NCI-H82 treated with DMSO at 0.1 percent for 48 hours (cell line): ENCODE measurements around the gene ERICH4.
A peak's percentile ranks its signal among the peaks of the same experiment; 100 is the strongest.
"Not testable (repeated sequence)": the region's sequence is repeated elsewhere in the genome, so short reads cannot be mapped to it uniquely, and the experiment has no call there.

ENCODE experiments used
- DNase-seq: peaks from one replicate; lab custom pipeline; 2025; ENCODE audit not compliant: unreplicated experiment; lab: John Stamatoyannopoulos, UW

Gene ERICH4

DNA sequence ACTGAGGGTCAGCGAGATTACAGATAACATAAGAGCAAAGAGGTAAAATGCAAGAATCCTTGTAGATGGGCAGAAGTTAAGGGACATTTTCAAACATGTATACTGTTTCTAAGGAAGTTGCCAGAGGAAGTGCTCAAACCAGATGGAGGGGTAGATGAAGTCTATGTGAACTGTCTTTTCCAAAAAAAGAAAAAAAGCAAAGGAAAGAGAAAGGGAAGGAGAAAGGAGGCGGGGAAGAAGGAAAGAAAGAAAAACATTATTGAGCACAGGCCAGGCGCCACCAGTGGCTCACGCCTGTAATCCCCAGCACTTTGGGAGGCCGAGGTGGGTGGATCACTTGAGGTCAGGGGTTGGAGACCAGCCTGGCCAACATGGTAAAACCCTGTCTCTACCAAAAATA, 8.5 kb upstream of the ERICH4 start:
- no peak for DNase-seq

DNA sequence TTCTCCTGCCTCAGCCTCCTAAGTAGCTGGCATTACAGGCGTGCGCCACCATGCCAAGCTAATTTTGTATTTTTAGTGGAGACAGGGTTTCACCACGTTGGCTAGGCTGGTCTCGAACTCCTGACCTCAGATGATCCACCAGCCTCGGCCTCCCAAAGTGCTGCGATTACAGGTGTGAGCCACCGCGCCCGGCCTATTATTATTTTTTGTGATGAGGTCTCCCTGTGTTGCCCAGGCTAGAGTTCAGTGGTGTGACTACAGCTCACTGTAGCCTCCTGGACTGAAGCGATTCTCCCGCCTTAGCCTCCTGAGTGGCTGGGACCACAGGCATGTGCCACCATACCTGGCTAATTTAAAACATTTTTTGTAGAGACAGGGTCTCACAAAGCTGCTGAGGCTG, 7.6 kb upstream of the ERICH4 start:
- not testable (repeated sequence) for DNase-seq

DNA sequence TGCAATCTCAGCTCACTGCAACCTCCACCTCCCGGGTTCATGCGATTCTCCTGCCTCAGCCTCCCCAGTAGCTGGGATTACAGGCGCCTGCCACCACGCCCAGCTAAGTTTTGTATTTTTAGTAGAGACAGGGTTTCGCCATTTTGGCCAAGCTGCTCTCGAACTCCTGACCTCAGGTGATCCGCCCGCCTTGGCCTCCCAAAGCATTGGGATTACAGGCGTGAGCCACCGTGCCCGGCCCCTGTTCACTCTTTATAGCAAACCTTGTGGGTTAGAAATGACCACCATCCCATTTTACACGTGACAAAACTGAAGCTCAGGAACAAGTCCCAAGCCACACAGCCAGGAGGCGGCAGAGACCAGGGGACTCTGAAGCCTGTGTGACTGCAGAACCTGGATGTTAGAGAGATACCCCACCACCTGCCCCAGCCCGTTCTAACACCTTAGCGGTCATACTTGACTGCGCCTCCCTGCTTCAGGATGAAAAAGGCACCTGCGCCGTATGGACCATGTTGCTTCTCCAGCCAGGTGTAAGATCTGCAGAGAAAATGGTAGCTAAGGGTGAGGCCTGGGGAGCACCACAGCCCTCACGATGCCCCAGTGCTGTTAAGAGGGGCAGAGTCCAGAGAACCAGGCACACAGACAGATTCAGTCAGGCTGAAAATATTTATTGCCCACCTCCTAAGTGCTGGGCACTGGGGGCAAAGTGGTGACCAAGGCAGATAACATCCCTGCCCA, 6.9 kb upstream of the ERICH4 start:
- no peak for DNase-seq

DNA sequence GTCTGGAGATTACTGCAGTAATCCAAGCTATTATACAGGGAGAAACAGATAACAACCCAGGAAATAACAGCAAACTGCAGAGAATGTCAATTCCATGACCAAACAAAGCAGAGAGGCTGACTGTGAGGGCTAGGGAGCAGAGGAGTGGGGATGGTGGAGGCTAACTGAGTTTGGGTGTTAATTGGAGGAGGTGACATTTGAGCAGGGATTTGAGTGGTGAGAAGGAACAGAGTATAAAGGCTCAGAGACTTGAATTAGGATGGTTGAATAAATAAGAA, 6.3 kb upstream of the ERICH4 start:
- DNase-seq: no peak

DNA sequence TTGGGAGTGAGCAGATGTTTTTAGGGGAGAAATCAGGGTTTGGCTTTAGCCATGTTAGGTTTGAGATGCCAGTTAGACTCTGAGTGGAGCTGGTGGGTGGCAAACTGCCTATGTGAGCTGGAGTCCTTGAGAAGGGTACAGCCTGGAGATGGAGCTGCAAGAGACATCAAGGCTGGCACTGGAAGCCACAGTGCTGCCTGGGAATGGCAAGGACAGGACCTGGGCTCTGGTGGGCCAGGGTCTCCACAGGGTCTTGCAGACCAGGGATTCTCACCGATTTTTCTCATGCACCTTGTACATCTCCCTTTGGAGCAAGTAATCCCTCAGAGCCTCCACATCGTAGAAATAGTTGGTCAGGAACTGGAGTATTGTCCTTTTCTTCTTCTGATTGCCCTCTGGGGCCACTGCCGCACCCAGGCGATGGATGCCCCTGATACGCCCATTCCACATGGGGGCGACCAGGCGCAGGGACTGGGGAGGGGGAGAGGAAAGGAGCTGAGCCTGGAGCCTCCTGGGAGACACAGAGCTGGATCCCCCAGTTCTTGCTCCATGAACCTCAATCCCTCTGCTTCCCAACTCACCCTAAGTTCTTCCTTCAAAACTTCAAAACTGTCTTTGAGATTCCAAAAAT, 4.9 kb upstream of the ERICH4 start:
- DNase-seq: no peak

DNA sequence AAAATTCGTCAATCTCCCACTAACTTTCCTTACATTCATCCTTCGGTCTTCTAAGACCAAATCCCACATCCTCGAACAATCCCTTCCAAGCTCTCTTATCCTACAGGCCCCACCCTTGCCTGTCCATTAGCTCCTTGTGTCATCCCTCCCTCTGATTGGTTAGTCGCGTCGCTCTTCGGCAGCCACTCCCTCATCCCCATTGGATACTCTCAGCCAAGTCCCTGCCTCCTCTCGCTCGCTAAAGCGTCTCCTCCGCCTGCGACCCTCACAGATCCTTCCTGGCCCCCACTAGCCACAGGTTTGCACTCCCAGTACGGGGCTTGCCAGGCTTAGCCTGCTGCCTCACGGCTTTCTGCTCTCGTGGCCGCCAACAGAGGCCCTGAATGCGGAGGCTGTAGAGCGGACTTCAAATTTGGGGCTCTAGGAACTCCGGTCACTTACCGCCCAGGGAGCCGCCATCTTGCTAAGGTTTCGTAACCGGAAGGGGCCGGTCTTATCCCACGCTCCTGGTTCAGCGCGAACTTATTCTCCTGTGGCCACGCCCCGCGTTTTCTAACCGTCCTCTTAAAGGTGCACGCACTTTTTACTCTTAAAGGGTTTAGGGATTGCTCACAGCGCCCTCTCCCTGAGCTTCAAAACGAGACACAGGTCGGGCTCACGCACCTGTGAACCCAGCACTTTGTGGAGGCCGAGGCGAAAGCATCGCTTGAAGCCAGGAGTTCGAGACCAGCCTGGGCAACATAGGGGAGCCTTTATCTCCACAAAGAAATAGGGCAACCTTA, 3.3 kb upstream of the ERICH4 start, which contains the start of gene DMAC2:
Gene DMAC2, minus strand, starts transcription at position 472 of the 782 bp plus-strand sequence. Its CDS starts 13 bp downstream, at position 459.
- DNase-seq: peak; percentile 99

DNA sequence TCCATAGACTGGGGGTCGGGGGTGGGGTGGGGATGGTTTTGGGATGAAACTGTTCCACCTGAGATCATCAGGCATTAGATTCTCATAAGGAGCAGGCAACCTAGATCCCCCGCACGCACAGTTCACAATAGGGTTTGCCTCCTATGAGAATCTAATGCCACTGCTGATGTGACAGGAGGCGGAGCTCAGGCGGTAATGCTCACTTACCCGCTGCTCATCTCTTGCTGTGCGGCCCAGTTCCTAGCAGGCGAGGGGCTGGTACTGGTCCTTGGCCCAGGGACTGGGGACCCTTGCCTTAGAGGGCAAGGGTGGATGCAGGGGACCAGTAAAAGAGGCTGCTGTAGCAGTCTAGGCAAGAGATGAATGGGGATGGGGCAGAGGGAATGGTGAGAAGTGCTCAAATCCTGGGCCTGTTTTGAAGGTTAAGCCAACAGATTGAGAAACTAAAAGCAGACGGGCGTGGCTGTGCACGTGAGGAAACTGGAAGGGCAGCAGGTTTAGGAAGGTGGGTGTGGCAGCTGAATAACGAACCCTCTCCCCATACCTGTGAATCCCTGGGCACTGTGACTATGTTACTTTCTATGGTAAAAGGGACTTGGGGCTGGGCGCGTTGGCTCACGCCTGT, 1.5 kb upstream of the ERICH4 start:
- DNase-seq: no peak

DNA sequence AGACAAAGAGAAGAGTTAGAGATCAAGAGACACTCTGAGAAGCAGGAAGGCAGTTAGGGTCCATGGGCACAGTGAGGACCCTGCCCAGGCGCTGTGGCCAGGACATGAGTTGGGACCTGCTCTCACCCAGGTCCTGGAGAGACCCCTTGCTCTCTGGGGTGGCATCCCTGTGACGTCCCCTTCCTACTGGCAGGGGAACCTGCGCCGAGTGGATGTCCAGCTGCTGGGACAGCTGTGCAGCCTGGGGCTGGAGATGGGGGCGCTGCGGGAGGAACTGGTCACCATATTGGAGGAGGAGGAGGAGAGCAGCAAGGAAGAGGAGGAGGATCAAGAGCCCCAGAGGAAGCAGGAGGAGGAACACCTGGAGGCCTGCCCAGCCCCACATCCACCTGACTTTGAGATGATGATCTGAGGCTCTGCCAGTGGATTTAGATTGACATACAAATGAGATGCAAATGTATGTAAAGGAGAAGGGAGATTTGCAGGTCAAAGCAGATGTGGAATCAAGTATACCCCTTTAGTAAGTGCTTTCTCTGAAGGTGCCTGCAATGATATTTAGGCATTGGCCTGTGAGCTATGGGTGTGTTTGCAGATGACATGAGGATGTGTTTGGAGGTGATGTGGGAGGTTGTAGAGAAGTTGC, 978 bp downstream of the ERICH4 start:
- DNase-seq: no peak

DNA sequence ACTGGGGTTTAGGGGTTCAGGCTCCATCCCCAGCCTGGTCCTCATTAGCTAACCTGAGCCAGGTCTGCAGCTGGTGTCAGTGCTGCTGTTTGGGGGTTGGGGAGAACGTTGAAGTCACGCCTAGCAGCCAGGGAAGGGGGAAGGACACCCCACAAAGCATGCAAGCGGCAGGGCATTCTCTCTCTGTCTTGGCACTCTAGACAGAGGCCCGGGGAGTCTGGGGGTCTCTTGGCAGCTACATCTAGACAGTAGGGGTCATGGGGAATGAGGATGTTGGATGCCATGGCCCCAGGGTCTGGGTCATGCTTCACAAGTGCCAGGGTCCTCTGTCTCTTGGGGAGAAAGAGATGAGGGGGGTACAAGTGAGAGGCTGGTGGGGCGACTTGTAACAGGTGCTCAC, 2.6 kb downstream of the ERICH4 start:
- no peak for DNase-seq

DNA sequence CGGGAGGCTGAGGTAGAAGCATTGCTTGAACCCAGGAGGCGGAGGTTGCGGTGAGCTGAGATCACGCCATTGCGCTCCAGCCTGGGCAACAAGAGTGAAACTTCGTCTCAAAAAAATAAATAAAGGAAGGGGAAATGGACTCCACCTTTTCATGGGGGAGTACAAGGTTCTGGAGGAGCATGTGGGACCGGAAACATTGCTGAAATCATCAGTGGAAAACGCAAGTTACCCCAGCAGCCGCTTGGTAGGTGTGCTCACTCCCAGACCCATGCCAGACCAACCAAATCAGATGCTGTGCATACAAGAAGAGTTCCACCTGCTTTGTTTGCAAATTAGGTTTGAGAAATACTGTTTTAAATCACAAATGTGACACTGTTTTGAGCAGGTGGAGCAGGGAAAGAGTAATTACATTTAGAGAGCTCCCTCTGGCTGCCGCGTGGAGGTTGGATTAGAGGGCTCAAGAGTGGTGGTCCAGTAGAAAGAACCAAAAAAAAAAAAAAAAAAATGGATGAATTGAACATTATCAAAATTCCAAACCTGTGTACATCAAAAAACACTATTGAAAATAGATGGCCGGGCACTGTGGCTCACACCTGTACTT, 4.9 kb downstream of the ERICH4 start:
- DNase-seq: no peak

DNA sequence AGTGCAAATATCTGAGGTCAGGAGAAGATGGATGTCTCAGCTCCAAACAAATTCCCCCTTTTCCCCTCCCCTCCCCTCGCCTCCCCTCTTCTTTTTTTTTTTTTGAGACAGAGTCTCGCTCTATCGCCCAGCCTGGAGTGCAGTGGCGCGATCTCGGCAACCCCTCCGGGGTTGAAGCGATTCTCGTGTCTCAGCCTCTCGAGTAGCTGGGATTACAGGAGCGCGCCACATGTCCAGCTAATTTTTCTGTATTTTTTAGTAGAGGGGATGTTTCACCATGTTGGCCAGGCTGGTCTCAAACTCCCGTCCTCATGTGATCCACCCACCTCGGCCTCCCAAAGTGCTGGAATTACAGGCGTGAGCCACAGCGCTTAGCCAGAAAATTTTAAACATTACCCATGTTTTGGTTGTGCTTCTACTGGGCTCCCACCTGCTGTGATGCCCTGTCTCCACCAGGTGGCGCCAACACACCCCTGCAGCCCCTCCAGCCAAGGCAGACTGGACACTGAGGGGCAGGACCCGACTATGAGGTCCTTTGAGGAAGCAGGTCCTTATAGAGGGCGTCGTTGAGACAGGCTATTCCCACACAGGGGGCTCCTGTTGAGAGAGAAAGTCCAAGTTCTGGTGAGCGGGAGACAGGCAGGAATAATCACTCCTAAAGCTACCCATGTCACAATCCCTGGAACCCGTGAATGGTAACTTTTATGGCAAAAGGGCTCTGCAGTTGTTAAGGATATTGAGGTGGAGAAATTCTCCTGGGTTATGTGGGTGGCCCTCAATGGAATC, 6.3 kb downstream of the ERICH4 start:
- peak; percentile 52 for DNase-seq

DNA sequence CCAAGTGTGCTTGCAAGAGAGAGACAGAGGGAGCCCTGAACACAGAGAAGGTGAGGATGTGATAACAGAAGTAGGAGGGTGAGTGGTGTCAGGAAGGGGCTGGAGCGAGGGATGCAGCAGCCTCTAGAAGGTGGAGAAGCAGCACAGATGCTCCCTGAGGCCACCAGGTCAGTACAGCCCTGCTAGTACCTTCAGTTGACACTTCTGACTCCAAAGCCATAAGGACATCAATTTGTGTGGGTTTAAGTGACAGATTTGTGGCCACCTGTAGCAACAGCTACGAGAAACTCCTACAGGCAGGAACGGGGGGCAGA, 6.9 kb downstream of the ERICH4 start:
- no peak for DNase-seq

DNA sequence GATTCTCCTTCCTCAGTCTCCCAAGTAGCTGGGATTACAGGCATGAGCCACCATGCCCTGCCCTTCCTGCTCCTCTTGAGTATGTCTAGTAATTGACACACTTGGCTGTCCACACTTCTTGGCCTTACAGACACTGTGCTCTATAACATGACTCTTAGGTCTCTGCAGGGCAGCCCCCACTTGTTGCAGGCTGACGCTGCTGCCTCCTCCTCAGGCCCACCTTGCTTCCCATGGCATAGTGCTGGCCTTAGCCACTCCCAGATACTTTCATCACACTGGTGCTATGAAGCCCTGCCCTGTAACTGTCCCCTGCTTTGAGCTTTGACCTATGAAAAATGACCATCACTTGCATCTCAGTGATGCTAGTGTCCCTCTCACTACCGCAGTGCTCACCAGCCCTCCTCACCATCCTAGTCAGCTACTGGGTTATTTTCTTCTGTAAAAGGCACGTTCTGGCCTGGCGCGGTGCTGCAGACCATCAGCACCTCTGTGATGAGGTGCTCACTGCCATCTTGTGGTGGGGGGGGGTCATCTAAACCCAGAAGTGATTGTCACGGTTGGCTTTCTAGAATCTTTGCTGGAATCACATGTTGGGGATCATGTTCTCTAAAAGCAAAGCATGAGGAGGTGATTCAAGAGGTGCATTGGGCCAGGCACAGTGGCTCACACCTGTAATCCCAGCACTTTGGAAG, 9.8 kb downstream of the ERICH4 start:
- DNase-seq: no peak

DNA sequence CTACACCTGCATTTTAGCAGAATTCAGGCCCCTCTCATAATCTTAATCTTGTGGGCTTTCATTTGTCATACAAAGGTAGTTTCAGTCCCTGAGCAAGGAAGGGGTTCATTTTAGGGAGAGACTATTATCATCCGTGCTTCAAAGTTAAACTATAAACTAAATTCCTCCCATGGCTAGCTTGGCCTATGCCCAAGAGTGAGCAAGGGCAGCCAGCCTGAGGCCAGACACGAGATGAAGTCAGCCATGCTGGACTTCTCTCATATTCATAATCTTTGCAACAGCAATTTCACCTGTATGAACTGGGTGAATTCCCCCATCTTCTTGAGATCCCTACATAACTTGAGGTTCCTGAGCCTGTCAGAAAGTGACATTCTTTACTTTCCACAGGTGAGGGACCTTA, 13.0 kb downstream of the ERICH4 start:
- DNase-seq: no peak

DNA sequence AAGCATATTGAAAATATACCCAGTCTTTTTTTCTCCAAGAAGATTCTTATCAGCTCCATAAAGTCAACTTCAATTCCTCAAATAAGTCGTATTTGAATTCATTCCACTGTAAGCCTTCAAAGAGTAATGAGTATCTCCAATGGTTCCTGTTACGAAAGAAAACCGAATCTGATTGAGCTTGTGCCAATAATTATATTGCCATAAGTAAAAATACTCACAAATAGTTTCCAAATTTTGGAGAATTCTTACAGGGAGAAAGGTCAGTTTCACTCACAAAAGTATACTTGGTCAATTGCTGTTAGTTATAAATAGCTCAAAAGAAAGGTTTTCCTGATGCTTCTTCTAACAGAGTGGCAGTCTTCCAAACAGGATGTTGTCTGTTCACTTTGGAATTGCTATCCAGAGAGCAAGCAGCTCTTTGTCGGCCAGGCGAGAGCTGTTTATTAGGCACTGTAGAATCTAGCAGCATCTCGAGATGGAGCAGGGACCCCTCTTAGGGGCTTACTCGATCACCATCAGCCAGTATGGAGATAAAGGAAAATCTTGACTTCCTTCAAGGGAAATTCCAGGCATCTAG, 13.5 kb downstream of the ERICH4 start:
- no peak for DNase-seq

DNA sequence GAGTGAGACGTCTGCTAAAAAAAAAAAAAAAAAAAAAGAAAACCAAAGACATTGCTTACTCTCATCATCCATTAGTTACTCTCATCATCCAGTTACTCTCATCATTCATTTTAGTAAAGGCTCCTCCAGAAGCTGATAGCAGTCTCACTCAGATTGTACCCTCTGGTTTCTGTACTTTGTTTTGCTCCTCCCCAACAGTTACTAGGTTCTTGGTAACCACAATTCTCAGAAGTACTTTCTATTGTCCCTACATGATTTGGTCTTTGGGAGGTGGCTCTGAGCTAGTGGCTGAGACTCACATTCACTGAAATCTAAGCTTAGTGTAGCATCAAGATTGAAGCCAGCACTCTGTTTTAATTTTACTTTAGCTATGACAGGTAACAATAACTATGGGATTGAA, 14.3 kb downstream of the ERICH4 start:
- DNase-seq: no peak

DNA sequence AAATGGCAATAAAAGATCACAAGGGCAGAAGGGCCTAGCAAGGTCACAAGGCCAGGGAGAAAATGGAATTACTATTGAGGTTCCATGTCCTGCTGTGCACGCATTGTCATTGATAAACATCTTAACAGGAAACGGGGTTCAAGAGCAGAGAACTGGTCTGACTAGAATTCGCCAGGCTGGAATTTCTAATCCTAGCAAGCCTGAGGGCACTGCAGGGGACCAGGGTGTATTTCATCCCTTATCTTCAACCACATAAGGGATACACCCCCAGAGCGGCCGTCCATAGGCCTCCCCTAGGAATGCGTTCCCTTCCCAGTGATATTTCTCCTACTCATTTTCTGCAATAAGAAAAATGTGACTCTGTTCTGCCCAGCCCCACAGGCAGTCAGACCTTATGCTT, 19.5 kb downstream of the ERICH4 start:
- DNase-seq: no peak

DNA sequence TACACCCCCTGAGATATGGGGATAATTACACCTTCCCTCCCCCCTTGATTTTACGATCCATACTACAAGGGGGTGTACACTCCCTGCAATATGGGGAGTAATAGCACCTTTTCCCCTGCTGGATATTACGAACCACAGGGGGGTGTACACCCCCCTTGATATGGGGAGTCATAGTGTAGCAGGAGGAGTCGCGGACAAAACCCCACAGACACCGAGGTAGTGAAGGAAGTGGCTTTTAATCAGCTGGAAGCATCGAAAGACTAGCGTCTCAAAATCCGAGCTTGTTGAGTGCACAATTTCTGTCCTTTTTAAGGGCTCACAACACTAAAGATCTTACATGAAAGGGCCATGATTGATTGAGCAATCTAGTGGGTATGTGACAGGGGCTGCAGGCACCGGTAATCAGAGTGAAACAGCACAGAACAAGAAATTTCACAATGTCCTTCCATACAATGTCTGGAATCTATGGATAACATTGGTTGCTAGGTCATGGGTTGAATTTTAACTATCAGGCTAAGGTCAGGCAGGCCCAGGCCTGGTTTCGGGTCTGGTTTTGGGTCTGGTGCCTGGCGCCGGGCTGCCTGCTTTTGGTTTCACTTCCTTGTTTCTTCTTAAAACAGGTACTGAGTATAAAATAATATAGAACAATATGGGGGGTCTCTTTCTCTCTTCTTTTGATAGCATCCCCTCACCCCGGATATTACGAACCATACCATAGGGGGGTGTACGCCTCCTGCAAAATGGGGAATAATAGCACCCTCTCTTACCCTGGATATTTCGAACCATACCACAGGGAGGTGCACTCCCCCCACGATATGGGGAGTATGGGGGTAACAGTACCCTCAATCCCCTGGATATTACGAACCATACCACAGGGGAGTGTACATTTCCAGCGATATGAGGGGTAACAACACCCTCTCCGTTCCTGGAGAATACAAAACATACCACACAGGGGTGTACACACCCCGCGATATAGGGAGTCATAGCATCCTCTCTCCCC, 20.6 kb downstream of the ERICH4 start:
- not testable (repeated sequence) for DNase-seq
